Measurements from ENCODE around the gene MTR. TPM values are rescaled to one million over a fixed set of nuclear protein-coding genes. Genes with fewer than 3 reads are reported as not detected.

The MTR gene
- total and polyA plus RNA-seq, 4 donors = 2.5 to 19.0 (median 8.6) TPM

DNA sequence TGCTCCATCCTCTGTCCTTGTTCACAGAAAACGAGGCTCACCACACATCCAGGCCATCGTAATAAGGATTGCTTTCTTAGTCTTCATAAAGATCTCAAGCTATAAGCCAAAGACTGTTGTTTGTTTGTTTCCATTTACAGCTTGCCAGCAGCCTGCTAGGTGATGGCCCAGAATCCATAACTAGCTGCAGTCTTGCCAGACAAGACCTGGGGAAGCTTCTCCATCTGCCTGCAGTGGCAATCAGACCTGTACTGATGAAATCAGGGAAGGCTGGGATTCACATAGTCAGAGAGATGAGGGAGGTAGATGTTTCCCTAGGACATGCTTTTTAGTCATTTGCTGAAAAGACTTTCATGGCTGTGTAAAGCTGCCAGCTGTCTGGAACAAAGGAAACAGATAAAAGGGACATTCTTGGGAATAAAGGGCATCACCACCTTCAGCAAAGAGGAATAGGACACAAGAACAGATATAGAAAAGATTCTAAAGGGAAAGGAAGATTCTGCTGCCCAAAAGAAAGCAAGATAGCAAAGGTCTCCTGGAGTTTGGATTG is 158.1 kb downstream of the MTR start:
- 63% methylated on average over 2 of the region's 2 CpGs for WGBS
- Histone ChIP-seq H3K36me3 (ENCODE audit: control insufficient read depth in 4 of 4, insufficient read depth in 3 of 4, low read depth in 1 of 4, low read length in 3 of 4) (no peaks in the 10 kb centered on the region), H3K9me3 (ENCODE audit: control insufficient read depth in 4 of 4, low read length in 3 of 4) (peaks cover 0 to 4% (median 0%) of the 10 kb centered on the region in 4 donors), H3K9ac (ENCODE audit: low read depth in 1 of 2, low read length in 2 of 2) (no peak overlapping the region), H3K27ac (ENCODE audit: low read depth in 1 of 2, low read length in 2 of 2) (no peak overlapping the region), H3K4me1 (ENCODE audit: control insufficient read depth in 4 of 4, insufficient read depth in 4 of 4, low read length in 3 of 4) (no peaks in the 10 kb centered on the region), H3K27me3 (ENCODE audit: control insufficient read depth in 4 of 4, insufficient read depth in 4 of 4, low read length in 3 of 4) (no peaks in the 10 kb centered on the region), H3K4me3 (ENCODE audit: low read depth in 1 of 3, low read length in 3 of 3) (no peak overlapping the region)
- no peak for DNase-seq (ENCODE audit: low spot score)
- TF ChIP-seq REST (IDR thresholded peaks at IDR 0.05) = no peak
- TF ChIP-seq, protein P1, sequence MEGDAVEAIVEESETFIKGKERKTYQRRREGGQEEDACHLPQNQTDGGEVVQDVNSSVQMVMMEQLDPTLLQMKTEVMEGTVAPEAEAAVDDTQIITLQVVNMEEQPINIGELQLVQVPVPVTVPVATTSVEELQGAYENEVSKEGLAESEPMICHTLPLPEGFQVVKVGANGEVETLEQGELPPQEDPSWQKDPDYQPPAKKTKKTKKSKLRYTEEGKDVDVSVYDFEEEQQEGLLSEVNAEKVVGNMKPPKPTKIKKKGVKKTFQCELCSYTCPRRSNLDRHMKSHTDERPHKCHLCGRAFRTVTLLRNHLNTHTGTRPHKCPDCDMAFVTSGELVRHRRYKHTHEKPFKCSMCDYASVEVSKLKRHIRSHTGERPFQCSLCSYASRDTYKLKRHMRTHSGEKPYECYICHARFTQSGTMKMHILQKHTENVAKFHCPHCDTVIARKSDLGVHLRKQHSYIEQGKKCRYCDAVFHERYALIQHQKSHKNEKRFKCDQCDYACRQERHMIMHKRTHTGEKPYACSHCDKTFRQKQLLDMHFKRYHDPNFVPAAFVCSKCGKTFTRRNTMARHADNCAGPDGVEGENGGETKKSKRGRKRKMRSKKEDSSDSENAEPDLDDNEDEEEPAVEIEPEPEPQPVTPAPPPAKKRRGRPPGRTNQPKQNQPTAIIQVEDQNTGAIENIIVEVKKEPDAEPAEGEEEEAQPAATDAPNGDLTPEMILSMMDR (IDR thresholded peaks at IDR 0.05; ENCODE audit: low read depth, low read length, missing input control) = no peak
- no peak for TF ChIP-seq SP1 (IDR thresholded peaks at IDR 0.05)
- no peak for TF ChIP-seq FOXA2 (IDR thresholded peaks at IDR 0.05)
- TF ChIP-seq, protein P2, sequence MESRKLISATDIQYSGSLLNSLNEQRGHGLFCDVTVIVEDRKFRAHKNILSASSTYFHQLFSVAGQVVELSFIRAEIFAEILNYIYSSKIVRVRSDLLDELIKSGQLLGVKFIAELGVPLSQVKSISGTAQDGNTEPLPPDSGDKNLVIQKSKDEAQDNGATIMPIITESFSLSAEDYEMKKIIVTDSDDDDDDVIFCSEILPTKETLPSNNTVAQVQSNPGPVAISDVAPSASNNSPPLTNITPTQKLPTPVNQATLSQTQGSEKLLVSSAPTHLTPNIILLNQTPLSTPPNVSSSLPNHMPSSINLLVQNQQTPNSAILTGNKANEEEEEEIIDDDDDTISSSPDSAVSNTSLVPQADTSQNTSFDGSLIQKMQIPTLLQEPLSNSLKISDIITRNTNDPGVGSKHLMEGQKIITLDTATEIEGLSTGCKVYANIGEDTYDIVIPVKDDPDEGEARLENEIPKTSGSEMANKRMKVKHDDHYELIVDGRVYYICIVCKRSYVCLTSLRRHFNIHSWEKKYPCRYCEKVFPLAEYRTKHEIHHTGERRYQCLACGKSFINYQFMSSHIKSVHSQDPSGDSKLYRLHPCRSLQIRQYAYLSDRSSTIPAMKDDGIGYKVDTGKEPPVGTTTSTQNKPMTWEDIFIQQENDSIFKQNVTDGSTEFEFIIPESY (IDR thresholded peaks at IDR 0.05) = no peak
- TF ChIP-seq RAD21 (IDR thresholded peaks at IDR 0.05) = no peak
- TF ChIP-seq YY1 (IDR thresholded peaks at IDR 0.05) = no peak
- no peak for TF ChIP-seq NR2F2 (IDR thresholded peaks at IDR 0.05)
- TF ChIP-seq TAF1 (conservative IDR thresholded peaks at IDR 0.05) = no peak
- no peak for TF ChIP-seq EGR1 (IDR thresholded peaks at IDR 0.05; ENCODE audit: low read depth in 2 of 2)
- TF ChIP-seq RXRA (IDR thresholded peaks at IDR 0.05) = no peak
- no peak for TF ChIP-seq HNF4G (IDR thresholded peaks at IDR 0.05)
- no peak for TF ChIP-seq JUND (IDR thresholded peaks at IDR 0.05)
- no peak for TF ChIP-seq HNF4A (conservative IDR thresholded peaks at IDR 0.05)
- no peak for TF ChIP-seq MAX (IDR thresholded peaks at IDR 0.05)
- TF ChIP-seq, protein P3, sequence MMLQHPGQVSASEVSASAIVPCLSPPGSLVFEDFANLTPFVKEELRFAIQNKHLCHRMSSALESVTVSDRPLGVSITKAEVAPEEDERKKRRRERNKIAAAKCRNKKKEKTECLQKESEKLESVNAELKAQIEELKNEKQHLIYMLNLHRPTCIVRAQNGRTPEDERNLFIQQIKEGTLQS (IDR thresholded peaks at IDR 0.05) = no peak
- no peak for TF ChIP-seq GABPA (IDR thresholded peaks at IDR 0.05 in 1 of 2, conservative IDR thresholded peaks at IDR 0.05 in 1 of 2)
- no peak for TF ChIP-seq FOXA1 (IDR thresholded peaks at IDR 0.05)

Other genes starting within 250 kb of the MTR start
- 10 to 100 TPM; 15.6 to 19.4 TPM for gene HEATR1, start 190.8 kb upstream of the MTR start, total RNA-seq
- 1 to 10 TPM; 3.3 to 3.6 TPM for gene HEATR1, start 190.8 kb upstream of the MTR start, polyA plus RNA-seq
- under 1 TPM; 0.08 to 0.19 TPM for gene ACTN2, start 108.8 kb upstream of the MTR start, total RNA-seq
- gene ACTN2, start 108.8 kb upstream of the MTR start, polyA plus RNA-seq = under 1 TPM; 0.10 to 0.81 TPM
- not detected for gene MT1HL1, start 209.1 kb downstream of the MTR start, total RNA-seq
- gene MT1HL1, start 209.1 kb downstream of the MTR start, polyA plus RNA-seq = under 1 TPM in 1 of 2 donors, not detected in 1; 0.78 TPM
- gene RYR2, start 246.9 kb downstream of the MTR start, total RNA-seq = under 1 TPM; 0.51 to 0.75 TPM
- under 1 TPM; 0.06 to 0.12 TPM for gene RYR2, start 246.9 kb downstream of the MTR start, polyA plus RNA-seq